IMR-90 (cell line): ENCODE data around the gene PRKAG2.

Source experiments
- CEBPB ChIP-seq: IDR thresholded peaks from 2 replicates; pipeline ENCODE4 v1.6.1; 2012; ENCODE audit warnings: low read depth, low read length, improper control_type of control experiment
- FOS ChIP-seq: fragments of 150-350 bp; IDR thresholded peaks from 2 replicates; pipeline ENCODE4 v1.6.1; 2016; ENCODE audit warnings: low read depth, low read length
- MAZ ChIP-seq: IDR thresholded peaks from 2 replicates; pipeline ENCODE4 v1.6.1; 2012; ENCODE audit warnings: low read depth, mild to moderate bottlenecking, low read length, improper control_type of control experiment, moderate library complexity, borderline replicate concordance
- NFE2L2 ChIP-seq: fragments of 150-350 bp; IDR thresholded peaks from 2 replicates; pipeline ENCODE4 v1.6.1; 2016; ENCODE audit warnings: low read depth, mild to moderate bottlenecking, low read length
- POLR2A ChIP-seq: IDR thresholded peaks from 2 replicates; pipeline ENCODE4 v1.6.1; 2012; ENCODE audit warnings: mild to moderate bottlenecking, low read depth, low read length
- RAD21 ChIP-seq: IDR thresholded peaks from 2 replicates; pipeline ENCODE4 v1.6.1; 2012; ENCODE audit warnings: low read length, improper control_type of control experiment
- RCOR1 ChIP-seq: IDR thresholded peaks from 2 replicates; pipeline ENCODE4 v1.6.1; 2012; ENCODE audit warnings: mild to moderate bottlenecking, low read length, improper control_type of control experiment; ENCODE audit not compliant: insufficient replicate concordance
- RFX5 ChIP-seq: IDR thresholded peaks from 2 replicates; pipeline ENCODE4 v1.8.0; 2012; ENCODE audit warnings: low read depth, mild to moderate bottlenecking, low read length, moderate library complexity
- TF ChIP-seq, protein P1 (sequence below): fragments of 150-350 bp; IDR thresholded peaks from 2 replicates; pipeline ENCODE4 v1.6.1; 2017; ENCODE audit warnings: mild to moderate bottlenecking, antibody characterized with exemption, low read length, low read depth
- TF ChIP-seq, protein P2 (sequence below): conservative IDR thresholded peaks from 2 replicates; pipeline ENCODE4 v1.5.1; 2012; ENCODE audit warnings: mild to moderate bottlenecking, low read depth, low read length, improper control_type of control experiment

DNA sequence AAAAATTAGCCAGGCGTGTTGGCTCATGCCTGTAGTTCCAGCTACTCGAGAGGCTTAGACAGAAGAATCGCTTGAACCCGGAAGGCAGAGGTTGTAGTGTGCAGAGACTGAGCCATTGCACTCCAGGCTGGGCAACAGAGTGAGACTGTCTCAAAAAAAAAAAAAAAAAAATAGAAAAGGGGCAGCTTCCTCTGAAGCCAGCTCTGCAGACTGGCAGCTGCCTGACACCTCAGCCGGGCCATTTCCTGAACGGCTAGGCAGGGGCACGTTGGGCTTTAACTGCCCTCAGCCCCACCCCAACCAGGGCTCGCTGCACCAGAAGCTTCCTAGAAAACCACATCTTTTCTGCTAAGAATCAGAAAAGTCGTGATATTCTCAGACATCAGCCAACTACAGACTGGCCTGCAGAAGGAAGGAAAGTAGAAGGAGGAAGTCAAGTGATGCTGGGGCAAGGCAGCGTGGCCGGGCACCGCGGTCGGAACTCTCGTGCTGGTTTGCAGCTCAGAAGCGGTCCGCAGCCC, 38.0 kb downstream of the PRKAG2 start:
- no peak for TF ChIP-seq NFE2L2
- TF ChIP-seq, protein P1, sequence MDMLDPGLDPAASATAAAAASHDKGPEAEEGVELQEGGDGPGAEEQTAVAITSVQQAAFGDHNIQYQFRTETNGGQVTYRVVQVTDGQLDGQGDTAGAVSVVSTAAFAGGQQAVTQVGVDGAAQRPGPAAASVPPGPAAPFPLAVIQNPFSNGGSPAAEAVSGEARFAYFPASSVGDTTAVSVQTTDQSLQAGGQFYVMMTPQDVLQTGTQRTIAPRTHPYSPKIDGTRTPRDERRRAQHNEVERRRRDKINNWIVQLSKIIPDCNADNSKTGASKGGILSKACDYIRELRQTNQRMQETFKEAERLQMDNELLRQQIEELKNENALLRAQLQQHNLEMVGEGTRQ, result no peak
- TF ChIP-seq POLR2A, result no peak
- TF ChIP-seq, protein P2, sequence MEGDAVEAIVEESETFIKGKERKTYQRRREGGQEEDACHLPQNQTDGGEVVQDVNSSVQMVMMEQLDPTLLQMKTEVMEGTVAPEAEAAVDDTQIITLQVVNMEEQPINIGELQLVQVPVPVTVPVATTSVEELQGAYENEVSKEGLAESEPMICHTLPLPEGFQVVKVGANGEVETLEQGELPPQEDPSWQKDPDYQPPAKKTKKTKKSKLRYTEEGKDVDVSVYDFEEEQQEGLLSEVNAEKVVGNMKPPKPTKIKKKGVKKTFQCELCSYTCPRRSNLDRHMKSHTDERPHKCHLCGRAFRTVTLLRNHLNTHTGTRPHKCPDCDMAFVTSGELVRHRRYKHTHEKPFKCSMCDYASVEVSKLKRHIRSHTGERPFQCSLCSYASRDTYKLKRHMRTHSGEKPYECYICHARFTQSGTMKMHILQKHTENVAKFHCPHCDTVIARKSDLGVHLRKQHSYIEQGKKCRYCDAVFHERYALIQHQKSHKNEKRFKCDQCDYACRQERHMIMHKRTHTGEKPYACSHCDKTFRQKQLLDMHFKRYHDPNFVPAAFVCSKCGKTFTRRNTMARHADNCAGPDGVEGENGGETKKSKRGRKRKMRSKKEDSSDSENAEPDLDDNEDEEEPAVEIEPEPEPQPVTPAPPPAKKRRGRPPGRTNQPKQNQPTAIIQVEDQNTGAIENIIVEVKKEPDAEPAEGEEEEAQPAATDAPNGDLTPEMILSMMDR, result no peak
- no peak for TF ChIP-seq CEBPB
- no peak for TF ChIP-seq RCOR1
- TF ChIP-seq FOS, result no peak
- TF ChIP-seq RAD21, result no peak
- no peak for TF ChIP-seq RFX5
- no peak for TF ChIP-seq MAZ
